Measurements from ENCODE around the gene HCCS. TPM values are rescaled to one million over a fixed set of nuclear protein-coding genes. Genes with fewer than 3 reads are reported as not detected.

HCCS gene
- total and polyA plus RNA-seq, 2 of the 13 experiments (the other 11 are each of a cell fraction or from before 2014, with no cell fraction given) = 15.4 to 16.7 TPM

DNA sequence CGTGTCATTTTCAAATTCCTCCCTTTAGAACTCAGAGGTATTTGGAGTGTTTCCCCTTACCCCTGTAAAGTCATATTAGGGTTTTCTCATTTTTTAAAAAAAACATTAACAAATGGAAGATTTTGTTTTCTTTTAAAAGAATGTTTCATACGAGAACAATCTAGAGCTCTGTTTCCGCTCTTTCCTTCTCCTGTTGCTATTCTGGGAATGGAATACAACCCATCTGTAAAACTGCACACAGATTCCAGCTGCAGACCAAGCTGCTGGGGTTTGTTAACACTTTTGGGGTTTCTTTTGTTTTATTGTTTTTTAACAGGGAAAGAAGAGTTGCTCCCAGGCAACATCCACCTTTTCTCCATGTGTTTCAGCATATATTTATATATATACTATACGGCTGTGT is 61.3 kb downstream of the HCCS start (continued):
- no peak for TF ChIP-seq AKAP8 (CRISPR knock-in tag; IDR thresholded peaks at IDR 0.05)
- TF ChIP-seq ZNF326 (CRISPR knock-in tag; IDR thresholded peaks at IDR 0.05; ENCODE audit: borderline replicate concordance) = no peak
- no peak for TF ChIP-seq NFRKB (IDR thresholded peaks at IDR 0.05)

Small RNA genes within 50 kb of the gene (small RNA-seq; reads per million reads assigned to genes)
- gene RF00019 (ENCODE audit: insufficient read depth in 2 of 3, insufficient read length in 3 of 3, low read depth in 2 of 3, low replicate concordance in 1 of 3) (0 reads per million in 3 experiments), gene RF02271 (ENCODE audit: insufficient read depth in 2 of 3, insufficient read length in 3 of 3, low read depth in 2 of 3, low replicate concordance in 1 of 3) (0 reads per million in 3 experiments)

Other genes with a start within 250 kb of the HCCS start
- gene AMELX, start 182.1 kb downstream of the HCCS start, total RNA-seq (2016; rRNA removed; fragmentation: Illumina TruSeq; extraction: Trizol) = not detected in 2 replicates
- gene AMELX, start 182.1 kb downstream of the HCCS start, polyA plus RNA-seq (2011; rRNA removed) = not detected in 2 replicates

Measured in HepG2 (cell line).